ENCODE measurements around the gene ZFPM1. TPM values are rescaled to one million over a fixed set of nuclear protein-coding genes. Genes with fewer than 3 reads are reported as not detected.
A peak's percentile ranks its signal among the peaks of the same experiment; 100 is the strongest.

Gene ZFPM1
- total RNA-seq, 1 donor from 2014 or later, result 1.7 TPM

DNA sequence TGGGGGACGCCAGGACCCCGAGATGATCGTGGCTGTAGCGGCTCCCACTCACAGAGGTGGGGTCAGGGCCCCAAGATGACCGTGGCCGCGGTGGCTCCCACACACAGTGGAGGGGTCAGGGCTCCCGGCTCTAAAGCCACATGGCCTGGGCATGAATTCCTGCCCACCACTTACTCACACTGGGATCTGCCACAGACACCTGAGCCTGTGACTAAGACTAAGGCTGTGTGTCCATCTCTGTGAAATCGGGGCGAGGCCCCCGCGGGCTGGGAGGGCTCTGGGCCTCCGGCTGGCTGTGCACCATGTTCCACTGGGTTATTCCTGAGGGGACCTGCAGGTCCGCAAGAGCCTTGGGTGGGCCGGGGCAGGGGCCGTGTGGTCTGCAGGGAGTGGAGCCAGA is 18.5 kb downstream of the ZFPM1 start:
- H3K9me3 ChIP-seq, result no peaks in the 10 kb centered on the region

DNA sequence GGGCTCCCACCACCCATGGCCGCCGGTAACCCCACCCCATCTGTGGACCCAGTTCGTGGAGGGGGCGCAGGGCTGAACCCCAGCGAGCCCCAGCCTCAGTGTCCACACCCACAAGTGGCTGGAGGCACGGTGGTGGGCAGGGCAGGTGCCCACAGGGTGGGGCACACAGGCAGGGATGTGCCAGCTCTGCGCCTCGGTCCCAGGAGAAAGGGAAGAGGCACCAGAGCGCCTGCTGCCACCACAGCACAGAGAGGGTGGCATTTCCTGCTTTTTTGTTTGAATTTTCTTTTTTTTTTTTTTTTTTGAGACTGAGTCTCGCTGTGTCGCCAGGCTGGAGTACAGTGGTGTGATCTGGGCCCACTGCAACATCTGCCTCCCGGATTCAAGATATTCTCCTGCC is 19.0 kb downstream of the ZFPM1 start:
- Histone ChIP-seq H3K9me3 (no peaks in the 10 kb centered on the region), H3K4me1 (peaks cover 8% of the 10 kb centered on the region), H3K27me3 (no peaks in the 10 kb centered on the region), H3K36me3 (no peaks in the 10 kb centered on the region), H3K27ac (no peak overlapping the region), H3K4me3 (no peak overlapping the region)
- no peak for TF ChIP-seq POLR2AphosphoS5 (IDR thresholded peaks at IDR 0.05; ENCODE audit: insufficient read depth in 1 of 2, low read depth in 1 of 2)
- TF ChIP-seq POLR2A (IDR thresholded peaks at IDR 0.05), result no peak
- TF ChIP-seq, protein P1, sequence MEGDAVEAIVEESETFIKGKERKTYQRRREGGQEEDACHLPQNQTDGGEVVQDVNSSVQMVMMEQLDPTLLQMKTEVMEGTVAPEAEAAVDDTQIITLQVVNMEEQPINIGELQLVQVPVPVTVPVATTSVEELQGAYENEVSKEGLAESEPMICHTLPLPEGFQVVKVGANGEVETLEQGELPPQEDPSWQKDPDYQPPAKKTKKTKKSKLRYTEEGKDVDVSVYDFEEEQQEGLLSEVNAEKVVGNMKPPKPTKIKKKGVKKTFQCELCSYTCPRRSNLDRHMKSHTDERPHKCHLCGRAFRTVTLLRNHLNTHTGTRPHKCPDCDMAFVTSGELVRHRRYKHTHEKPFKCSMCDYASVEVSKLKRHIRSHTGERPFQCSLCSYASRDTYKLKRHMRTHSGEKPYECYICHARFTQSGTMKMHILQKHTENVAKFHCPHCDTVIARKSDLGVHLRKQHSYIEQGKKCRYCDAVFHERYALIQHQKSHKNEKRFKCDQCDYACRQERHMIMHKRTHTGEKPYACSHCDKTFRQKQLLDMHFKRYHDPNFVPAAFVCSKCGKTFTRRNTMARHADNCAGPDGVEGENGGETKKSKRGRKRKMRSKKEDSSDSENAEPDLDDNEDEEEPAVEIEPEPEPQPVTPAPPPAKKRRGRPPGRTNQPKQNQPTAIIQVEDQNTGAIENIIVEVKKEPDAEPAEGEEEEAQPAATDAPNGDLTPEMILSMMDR (IDR thresholded peaks at IDR 0.05), result no peak
- DNase-seq (ENCODE audit: extremely low spot score in 2 of 2), result no peak
- intact Hi-C loops (cut with DNase I), result no loop called here

More for the DNA sequence above, 18.5 kb downstream of the ZFPM1 start:
- Histone ChIP-seq H3K36me3 (no peaks in the 10 kb centered on the region), H3K4me1 (peaks cover 8% of the 10 kb centered on the region), H3K4me3 (no peak overlapping the region), H3K27ac (no peak overlapping the region), H3K27me3 (no peaks in the 10 kb centered on the region)
- no peak for DNase-seq (ENCODE audit: extremely low spot score in 2 of 2)
- TF ChIP-seq POLR2AphosphoS5 (IDR thresholded peaks at IDR 0.05; ENCODE audit: insufficient read depth in 1 of 2, low read depth in 1 of 2), result no peak
- TF ChIP-seq POLR2A (IDR thresholded peaks at IDR 0.05), result no peak
- TF ChIP-seq, protein P1 (IDR thresholded peaks at IDR 0.05), result no peak
- intact Hi-C loops (cut with DNase I), result no loop called here

DNA sequence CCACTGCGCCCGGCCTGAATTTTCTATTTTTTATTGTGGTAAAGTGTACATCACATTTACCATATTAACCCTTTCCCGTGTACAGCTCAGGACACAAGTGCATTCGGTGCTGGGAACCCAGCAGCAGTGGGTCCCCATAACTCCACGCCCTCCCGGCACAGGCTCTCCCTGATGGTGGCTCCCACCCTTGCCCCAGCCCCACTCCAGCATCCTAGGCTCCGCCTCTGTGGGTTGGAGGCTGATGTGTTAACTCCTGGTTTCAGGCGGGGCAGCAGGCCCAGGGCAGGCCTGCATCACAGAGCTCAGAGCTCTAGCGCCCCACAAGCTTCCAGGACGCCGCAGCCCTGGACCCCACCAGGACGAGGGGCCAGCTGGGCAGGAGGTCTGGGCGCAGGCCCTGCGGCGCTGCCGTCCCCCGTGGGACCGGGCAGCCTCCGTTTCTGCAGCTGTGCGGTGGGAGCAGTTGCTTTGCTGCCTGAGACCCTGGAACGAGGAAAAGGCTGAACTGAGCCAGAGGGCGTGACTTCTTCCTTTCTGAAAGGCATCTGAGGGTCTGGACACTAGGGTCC is 19.6 kb downstream of the ZFPM1 start:
- no peak overlapping the region for H3K27ac ChIP-seq
- H3K4me3 ChIP-seq, result no peak overlapping the region
- TF ChIP-seq POLR2AphosphoS5 (IDR thresholded peaks at IDR 0.05; ENCODE audit: insufficient read depth in 1 of 2, low read depth in 1 of 2) (peak in 1 of 2 donors; percentile 12), POLR2A (IDR thresholded peaks at IDR 0.05) (no peak)
- no peaks in the 10 kb centered on the region for H3K36me3 ChIP-seq
- H3K27me3 ChIP-seq, result no peaks in the 10 kb centered on the region
- DNase-seq (ENCODE audit: extremely low spot score in 2 of 2), result no peak
- intact Hi-C loops (cut with DNase I), result no loop called here
- peaks cover 8% of the 10 kb centered on the region for H3K4me1 ChIP-seq
- H3K9me3 ChIP-seq, result no peaks in the 10 kb centered on the region

DNA sequence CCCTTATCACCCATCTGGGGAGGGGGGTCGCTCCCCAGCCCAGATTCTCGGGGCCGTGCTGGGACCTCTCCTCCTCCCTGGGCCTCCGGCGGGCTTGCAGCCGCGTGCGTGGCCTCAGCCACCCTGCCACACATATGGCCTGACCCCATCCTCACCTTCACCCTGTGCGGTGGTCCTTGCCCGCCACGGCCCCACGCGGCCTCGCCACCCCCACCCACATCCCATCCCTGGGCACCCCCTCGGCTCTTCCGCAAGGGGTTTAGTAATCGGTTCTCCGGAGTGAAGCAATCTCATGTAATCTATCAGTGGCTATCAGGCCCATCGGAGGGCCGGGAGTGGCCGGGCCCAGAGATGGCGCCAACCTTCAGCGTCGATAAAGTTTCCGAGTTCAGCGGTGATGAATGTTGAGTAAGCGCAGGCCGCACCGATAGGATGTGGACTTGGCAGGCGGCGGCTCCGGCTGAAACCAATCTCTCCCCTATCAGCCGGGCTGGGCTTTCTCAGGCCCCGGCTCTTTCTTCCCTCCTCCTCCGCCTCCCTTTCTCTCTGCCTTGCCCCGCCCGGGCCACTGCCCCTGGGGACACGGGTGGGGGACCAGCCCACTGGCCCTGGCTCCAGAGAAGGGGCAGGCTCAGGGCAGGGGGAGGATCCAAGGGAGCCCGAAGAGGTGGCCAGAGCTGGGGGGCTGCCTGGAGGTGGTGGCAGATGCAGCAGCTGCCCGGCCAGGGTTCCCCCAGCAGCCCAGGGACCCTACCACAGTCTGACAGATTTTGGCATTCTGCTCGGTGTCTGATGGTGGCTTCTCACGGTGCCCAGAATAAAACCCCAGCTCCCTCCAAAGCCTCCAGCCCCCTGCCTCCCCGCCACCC is 20.8 kb downstream of the ZFPM1 start:
- Histone ChIP-seq H3K27ac (no peak overlapping the region), H3K4me1 (peaks cover 3% of the 10 kb centered on the region), H3K9me3 (no peaks in the 10 kb centered on the region), H3K36me3 (no peaks in the 10 kb centered on the region), H3K4me3 (no peak overlapping the region), H3K27me3 (no peaks in the 10 kb centered on the region)
- TF ChIP-seq POLR2A (IDR thresholded peaks at IDR 0.05) (no peak), POLR2AphosphoS5 (IDR thresholded peaks at IDR 0.05; ENCODE audit: insufficient read depth in 1 of 2, low read depth in 1 of 2) (peak in 1 of 2 donors; percentile 15)
- TF ChIP-seq, protein P1 (IDR thresholded peaks at IDR 0.05), result no peak
- intact Hi-C loops (cut with DNase I), result no loop called here
- DNase-seq (ENCODE audit: extremely low spot score in 2 of 2), result no peak

DNA sequence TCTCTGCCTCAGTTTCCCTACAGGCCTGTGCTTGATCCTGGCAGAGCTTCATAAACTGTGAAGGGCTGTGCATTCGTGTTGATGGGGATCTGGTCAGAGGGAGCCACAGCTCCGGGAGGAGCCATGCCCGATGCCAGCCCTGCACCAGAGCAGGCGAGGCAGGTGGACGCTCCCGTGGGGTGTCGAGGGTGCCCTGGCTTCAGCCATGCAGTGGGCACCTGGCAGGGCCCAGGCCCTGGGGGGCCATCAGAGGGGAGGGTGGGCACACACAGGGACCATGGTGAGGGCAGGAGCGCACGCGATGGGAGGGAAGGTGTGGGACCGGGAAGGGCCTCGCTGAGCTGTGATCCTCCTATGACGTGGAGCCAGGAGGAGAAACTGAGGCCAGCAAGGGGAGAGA is 22.0 kb downstream of the ZFPM1 start:
- TF ChIP-seq, protein P1 (IDR thresholded peaks at IDR 0.05), result no peak
- no peak for TF ChIP-seq POLR2A (IDR thresholded peaks at IDR 0.05)
- no peak for TF ChIP-seq POLR2AphosphoS5 (IDR thresholded peaks at IDR 0.05; ENCODE audit: insufficient read depth in 1 of 2, low read depth in 1 of 2)
- intact Hi-C loops (cut with DNase I), result no loop called here
- Histone ChIP-seq H3K36me3 (no peaks in the 10 kb centered on the region), H3K9me3 (no peaks in the 10 kb centered on the region), H3K4me3 (no peak overlapping the region), H3K27ac (no peak overlapping the region), H3K27me3 (no peaks in the 10 kb centered on the region), H3K4me1 (no peaks in the 10 kb centered on the region)
- DNase-seq (ENCODE audit: extremely low spot score in 2 of 2), result no peak
